GM12878 (cell line): ENCODE data around the gene MLN.

ENCODE experiments used
- BHLHE40 ChIP-seq, 2 experiments: fragments of 450-650 bp in 1 of 2; IDR thresholded peaks; 2 replicates each; pipeline ENCODE4 v1.6.1; 2011 to 2017; ENCODE audit warnings: low read depth in 2 of 2, borderline replicate concordance in 1 of 2, improper control_type of control experiment in 1 of 2, low read length in 1 of 2, mild to moderate bottlenecking in 1 of 2
- CTCF ChIP-seq, 3 experiments: IDR thresholded peaks in 2 of 3; conservative IDR thresholded peaks in 1 of 3; 2 replicates each; pipeline ENCODE4 v1.5.1; 2011; ENCODE audit warnings: low read depth in 3 of 3, low read length in 3 of 3, mild to moderate bottlenecking in 3 of 3, control low read depth in 2 of 3, moderate library complexity in 2 of 3, inconsistent platforms in 1 of 3, mixed read lengths in 1 of 3; ENCODE audit not compliant: control insufficient read depth in 2 of 3, insufficient read depth in 1 of 3; ENCODE audit errors: extremely low read depth in 1 of 3
- EP300 ChIP-seq, 2 experiments: fragments of 150-350 bp in 1 of 2; IDR thresholded peaks; 2 replicates each; pipeline ENCODE4 v1.6.1; 2011 to 2012; ENCODE audit warnings: low read depth in 2 of 2, low read length in 2 of 2, borderline replicate concordance in 1 of 2, improper control_type of control experiment in 1 of 2, inconsistent platforms in 1 of 2; ENCODE audit not compliant: control insufficient read depth in 1 of 2
- GATAD2B ChIP-seq: fragments of 450-650 bp; conservative IDR thresholded peaks from 2 replicates; pipeline ENCODE4 v1.6.1; 2017; ENCODE audit warnings: low read depth, mild to moderate bottlenecking, moderate library complexity
- RAD21 ChIP-seq: IDR thresholded peaks from 2 replicates; pipeline ENCODE4 v1.6.1; 2011; ENCODE audit warnings: mild to moderate bottlenecking, low read depth, low read length, moderate library complexity; ENCODE audit not compliant: insufficient read depth
- RBBP5 ChIP-seq: fragments of 200-600 bp; sonication (generic); conservative IDR thresholded peaks from 2 replicates; pipeline ENCODE4 v1.6.1; 2016
- SP1 ChIP-seq: IDR thresholded peaks from one replicate; pipeline ENCODE4 v1.6.1; 2011; ENCODE audit warnings: low read depth, low read length
- SUPT20H ChIP-seq: IDR thresholded peaks from 2 replicates; pipeline ENCODE4 v1.6.1; 2011; ENCODE audit warnings: low read depth, mild to moderate bottlenecking, low read length, moderate library complexity, borderline replicate concordance; ENCODE audit not compliant: control insufficient read depth
- TF ChIP-seq, protein P1 (sequence below): IDR thresholded peaks from 2 replicates; pipeline ENCODE4 v1.6.1; 2012; ENCODE audit warnings: low read depth, low read length, improper control_type of control experiment
- TF ChIP-seq, protein P2 (sequence below): fragments of 450-650 bp; IDR thresholded peaks from 2 replicates; pipeline ENCODE4 v1.6.1; 2018; ENCODE audit warnings: mild to moderate bottlenecking, low read depth, moderate library complexity; ENCODE audit not compliant: partially characterized antibody

DNA sequence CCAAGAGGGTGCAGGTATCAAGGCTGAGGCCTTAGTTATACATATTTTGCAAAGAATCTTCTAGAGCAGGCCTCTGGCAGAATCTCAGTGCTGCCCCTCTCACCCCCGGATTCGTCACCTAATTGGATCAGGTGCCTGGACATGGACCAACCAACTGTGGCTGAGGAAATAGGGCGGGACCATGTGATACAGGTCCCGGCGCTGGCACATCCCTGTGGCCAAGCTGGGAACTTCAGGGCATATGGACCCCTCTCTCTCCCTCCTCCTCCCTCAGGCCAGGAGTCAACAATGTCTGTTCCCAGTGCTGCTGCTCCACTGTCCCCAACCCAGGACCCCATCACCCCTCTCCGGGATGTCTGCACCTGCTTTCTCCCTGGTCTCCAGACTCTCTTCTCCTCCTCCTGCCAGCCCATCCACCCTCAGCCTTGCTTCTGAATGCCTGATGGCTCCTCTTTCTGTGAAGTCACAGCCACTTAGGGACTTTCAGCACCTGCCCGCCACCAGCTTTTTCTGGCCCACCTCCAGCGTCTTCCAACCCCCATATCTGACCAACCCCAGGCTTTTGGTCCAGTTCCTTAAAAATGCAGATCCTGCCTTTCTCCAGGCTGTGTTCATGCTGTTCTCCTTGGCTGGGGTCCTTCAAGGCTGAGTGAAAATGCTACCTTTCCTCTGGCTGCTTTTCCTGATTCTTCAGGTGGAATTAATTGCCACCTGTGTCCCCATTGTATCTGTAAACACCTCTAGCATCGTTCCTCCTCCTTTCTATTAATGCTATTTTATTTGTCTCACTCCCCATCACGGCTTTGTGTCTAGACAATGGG, 19.0 kb upstream of the MLN start:
- no peak for TF ChIP-seq BHLHE40 (IDR thresholded peaks at IDR 0.05; ENCODE audit: borderline replicate concordance in 1 of 2, low read depth in 2 of 2, low read length in 1 of 2)
- no peak for TF ChIP-seq SP1
- no peak for TF ChIP-seq RBBP5
- TF ChIP-seq CTCF (IDR thresholded peaks at IDR 0.05 in 2 of 3, conservative IDR thresholded peaks at IDR 0.05 in 1 of 3; ENCODE audit: control insufficient read depth in 2 of 3, extremely low read depth in 1 of 3, insufficient read depth in 1 of 3, low read depth in 3 of 3, low read length in 3 of 3) = peak; percentile 1 to 25 (median 4); a peak in 1 of 6 replicates
- no peak for TF ChIP-seq RAD21
- TF ChIP-seq, protein P1, sequence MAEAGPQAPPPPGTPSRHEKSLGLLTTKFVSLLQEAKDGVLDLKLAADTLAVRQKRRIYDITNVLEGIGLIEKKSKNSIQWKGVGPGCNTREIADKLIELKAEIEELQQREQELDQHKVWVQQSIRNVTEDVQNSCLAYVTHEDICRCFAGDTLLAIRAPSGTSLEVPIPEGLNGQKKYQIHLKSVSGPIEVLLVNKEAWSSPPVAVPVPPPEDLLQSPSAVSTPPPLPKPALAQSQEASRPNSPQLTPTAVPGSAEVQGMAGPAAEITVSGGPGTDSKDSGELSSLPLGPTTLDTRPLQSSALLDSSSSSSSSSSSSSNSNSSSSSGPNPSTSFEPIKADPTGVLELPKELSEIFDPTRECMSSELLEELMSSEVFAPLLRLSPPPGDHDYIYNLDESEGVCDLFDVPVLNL = no peak
- no peak for TF ChIP-seq GATAD2B
- TF ChIP-seq, protein P2, sequence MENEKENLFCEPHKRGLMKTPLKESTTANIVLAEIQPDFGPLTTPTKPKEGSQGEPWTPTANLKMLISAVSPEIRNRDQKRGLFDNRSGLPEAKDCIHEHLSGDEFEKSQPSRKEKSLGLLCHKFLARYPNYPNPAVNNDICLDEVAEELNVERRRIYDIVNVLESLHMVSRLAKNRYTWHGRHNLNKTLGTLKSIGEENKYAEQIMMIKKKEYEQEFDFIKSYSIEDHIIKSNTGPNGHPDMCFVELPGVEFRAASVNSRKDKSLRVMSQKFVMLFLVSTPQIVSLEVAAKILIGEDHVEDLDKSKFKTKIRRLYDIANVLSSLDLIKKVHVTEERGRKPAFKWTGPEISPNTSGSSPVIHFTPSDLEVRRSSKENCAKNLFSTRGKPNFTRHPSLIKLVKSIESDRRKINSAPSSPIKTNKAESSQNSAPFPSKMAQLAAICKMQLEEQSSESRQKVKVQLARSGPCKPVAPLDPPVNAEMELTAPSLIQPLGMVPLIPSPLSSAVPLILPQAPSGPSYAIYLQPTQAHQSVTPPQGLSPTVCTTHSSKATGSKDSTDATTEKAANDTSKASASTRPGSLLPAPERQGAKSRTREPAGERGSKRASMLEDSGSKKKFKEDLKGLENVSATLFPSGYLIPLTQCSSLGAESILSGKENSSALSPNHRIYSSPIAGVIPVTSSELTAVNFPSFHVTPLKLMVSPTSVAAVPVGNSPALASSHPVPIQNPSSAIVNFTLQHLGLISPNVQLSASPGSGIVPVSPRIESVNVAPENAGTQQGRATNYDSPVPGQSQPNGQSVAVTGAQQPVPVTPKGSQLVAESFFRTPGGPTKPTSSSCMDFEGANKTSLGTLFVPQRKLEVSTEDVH = no peak
- TF ChIP-seq EP300 (IDR thresholded peaks at IDR 0.05; ENCODE audit: borderline replicate concordance in 1 of 2, control insufficient read depth in 1 of 2, low read depth in 2 of 2, low read length in 2 of 2) = no peak
- TF ChIP-seq SUPT20H = no peak
